GM04504 (cell line): ENCODE data around the gene PCBP3.
A peak's percentile ranks its signal among the peaks of the same experiment; 100 is the strongest.
"Not testable (repeated sequence)": the region's sequence is repeated elsewhere in the genome, so short reads cannot be mapped to it uniquely, and the experiment has no call there.

ENCODE experiments used
- DNase-seq: peaks from one replicate; pipeline ENCODE4 v3.0.0-alpha.2; 2012; ENCODE audit warnings: low read depth

PCBP3 gene

DNA sequence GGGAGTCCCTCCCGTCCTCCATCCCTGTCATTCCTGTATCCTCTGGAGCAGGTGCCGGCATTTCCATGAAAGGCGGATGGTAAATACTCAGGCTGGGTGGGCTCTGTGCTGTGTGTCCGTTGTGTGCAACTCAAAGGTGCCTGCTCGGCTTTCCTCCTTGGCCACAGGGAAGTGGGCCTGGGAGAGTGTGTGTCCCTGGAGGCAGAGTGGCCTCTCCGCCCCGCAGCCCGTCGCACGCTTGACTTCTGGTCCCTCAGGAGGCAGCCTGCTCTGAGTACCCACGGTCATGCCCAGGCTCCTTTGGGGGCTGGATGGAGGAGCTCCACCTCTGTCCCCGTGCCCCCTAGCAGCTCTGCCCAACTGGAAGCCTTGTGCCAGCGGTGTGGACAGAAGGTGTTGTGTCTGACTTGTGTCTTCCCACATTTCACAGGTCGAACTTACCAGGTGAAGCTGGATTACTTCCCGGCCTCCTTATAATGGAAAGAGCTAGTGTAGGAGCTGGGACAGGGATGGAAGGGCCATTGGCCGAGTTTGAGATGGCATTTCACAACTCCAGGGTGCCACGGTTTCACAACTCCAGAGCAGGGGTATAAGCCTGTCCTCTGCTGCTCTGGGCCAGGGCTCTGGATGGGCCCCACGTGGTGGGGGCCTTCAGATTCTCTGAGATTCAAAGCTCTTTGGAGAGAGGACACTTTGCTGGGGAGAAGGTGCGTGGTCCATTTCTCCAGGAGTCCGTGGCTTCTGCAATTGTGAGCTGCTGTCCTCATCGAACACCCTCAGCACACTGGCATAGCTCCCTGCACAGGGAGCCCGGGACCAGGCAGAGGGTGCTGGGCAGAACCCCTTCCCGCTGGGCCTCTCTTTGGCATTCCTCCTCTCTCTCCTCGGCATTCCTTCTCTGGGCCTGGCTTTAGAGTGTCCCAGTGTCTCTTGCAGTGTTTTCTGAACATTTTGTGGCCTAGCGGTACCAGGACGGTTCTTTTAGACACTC, 185.3 kb downstream of the PCBP3 start:
- no peak for DNase-seq

DNA sequence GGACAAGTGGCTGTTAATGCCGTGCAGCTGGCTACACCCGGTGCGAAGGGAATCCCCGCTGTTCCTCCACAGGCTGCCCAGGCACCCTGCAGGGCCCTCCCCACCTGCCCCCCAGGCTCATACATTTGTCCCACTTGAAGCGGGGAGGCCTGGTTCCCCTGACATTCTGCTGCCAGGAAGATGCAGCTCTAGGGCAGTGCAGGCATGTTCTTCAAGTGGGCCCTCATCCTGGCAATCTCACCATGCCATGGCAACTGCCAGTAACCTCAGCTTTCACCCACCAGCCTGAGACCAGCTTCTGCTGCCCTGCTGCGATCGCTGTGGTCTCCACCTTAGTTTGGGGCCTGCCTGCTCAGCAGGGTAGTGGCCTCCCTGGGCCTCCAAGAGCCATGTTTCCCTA, 186.1 kb downstream of the PCBP3 start:
- no peak for DNase-seq

DNA sequence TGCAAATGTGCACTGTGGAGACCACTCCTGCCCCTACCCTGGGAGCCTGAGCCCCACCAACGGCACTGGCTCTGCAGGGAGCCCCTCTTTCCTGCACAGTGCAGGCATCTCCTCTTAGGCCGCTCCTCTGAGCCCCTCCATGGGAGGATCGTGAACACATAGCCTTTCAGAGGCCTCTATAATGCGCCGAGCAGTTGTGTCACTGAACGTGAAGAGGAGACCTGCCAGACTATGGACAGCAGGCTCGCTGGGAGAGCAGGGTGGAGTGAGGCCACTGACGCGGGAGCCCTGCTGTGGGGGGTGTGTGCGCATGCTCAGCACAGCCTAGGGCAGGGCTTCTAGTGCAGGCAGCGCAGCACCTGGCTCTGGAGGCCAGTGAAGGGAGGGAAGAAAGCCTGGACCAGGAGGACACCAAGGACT, 186.7 kb downstream of the PCBP3 start:
- no peak for DNase-seq

DNA sequence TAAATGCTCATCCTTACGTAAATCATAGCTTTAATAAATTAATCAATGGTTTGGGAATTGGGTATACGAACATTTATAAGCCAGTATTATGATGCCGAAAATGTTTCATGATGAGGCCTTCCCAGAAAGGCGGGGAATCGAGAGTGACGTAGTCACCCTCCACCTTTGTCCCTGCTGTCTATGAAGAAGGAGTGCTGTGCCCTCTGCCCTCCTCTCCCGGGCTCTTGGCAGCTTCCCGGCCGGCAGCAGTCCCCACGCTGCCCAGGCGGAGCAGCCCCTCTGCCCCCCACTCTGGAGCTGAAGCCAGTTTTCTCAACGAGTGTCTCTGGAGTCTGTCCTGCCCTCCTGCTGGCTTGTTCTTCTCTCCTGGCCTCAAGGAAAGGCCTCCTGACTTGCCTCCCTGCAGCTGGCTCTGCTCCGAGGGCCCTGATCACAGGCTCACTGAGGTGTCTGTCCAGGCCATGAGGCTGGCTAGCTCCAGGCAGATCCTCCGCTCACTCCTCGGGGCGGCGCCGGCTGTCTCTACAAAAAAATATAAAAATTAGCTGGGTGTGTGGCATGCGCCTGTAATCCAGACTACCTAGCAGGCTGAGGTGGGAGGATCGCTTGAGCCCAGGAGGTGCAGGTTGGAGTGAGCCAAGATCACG, 187.3 kb downstream of the PCBP3 start:
- no peak for DNase-seq

DNA sequence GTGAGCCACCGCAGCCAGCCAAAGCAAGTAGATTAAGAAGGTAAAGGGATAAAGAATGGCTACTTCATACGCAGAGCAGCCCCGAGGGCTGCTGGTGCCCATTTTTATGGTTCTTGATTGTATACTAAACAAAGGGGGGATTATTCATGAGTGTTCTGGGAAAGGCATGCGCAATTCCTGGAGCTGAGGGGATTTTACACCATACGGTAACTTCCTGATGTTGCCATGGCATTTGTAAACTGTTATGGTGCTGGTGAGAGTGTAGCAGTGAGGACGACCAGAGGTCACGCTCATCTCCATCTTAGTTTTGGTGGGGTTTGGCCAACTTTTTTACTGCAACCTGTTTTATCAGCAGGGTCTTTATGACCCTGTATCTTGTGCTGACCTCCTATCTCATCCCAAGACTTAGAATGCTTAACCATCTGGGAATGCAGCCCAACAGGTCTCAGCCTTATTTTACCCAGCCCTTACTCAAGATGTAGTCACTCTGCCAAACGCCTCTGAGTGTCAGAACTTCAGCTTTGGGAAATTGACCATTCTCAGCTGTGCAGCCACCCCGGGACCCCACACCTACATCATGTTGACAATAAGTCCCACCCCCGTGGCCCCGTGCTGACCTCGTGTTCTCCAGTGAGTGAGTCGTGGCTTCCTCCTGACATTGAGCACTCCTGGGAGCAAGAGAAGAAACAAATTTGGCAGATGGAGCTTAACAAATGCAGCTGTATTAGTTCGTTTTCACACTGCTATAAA, 188.6 kb downstream of the PCBP3 start:
- DNase-seq, result peak; percentile 35

DNA sequence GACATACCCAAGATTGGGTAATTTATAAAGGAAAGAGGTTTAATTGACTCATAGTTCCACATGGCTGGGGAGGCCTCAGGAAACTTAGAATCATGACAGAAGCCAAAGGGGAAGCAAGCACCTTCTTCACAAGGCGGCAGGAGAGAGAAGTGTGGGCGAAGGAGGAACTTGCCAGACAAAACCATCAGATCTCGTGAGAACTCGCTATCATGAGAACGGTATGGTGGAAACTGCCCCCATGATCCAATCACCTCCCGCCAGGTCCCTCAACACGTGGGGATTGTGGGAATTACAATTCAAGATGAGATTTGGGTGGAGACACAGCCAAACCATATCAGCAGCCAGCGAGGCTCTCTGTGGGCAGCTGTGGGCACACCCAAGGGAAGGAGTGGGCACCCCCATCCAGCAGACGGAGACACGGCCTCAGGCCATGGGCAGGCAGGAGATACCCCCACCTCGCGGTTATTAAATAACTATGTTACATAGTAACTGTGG, 189.3 kb downstream of the PCBP3 start:
- not testable (repeated sequence) for DNase-seq

DNA sequence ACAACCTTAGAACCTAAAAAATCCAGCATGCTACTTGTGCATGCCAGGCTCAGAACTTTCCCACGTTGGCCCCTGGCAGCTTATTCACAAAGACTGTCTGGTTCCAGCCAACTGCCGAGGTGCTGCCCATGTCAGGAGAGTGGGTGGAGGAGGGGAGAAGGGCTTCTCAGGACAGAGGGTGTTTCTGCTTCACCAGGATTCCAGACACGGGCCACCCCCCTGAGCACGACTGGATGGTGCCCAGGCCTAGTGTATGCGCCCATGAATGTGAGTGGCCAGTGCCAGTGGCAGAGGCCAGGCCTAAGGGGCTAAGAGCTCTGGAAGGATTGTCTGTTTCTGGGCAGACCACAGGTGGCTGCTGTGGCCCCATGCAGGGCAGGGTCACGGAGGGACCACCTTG, 189.9 kb downstream of the PCBP3 start:
- no peak for DNase-seq

DNA sequence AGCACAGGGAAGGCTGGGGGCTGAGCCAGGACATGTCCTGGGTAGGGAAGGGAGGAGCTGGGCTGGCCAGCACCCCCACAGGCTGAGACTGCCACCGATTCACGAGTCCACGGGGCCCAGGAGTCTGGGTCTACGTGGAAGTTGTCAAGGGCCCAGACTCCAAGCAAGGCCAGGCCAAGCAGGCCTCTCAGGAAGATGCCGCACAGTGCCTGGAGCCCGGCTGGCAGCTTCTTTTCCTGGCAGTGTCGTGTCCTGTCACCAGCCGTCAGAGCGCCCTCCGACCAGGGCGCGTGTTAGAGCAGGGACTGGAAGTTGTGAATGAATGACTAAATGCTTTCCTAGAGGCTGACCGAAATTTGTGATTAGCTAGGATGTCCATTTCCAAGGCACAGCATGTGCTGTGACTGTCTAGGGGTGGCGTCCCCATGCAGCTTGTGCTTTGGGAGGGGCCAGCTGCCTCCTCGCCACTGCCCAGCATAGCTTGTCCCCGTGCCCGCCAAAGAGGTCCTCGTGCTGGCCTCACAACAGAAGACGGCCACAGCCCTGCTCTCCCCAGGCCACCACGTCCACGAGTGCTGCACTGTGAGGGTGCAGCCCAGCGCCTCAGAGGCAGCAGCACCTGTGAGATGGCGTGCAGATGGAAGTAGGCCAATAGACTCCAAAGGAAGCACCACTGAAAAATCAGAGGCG, 190.6 kb downstream of the PCBP3 start:
- DNase-seq, result no peak

DNA sequence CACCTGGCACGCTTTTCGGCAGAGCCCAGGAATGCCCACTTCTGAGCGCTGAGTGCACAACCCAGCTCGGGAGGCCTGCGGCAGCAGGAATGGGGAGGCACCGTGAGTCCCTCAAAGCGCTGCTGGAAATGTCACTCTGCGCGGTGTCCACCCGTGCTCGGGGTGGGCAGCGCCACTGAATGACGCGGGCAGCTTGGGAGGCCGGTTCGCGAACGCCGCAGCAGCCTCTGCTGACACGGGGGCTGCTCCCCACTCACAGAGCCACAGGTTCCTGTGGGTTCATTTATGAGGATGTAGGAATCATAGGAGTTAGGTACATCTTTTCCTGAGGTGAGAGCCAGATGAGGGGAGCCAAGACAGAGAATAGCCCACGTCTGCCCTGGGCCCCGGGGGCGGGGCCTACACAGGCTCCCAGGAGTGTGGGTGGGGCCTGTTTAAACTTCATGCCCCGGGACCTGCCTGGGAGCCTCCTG, 191.3 kb downstream of the PCBP3 start:
- DNase-seq, result no peak

DNA sequence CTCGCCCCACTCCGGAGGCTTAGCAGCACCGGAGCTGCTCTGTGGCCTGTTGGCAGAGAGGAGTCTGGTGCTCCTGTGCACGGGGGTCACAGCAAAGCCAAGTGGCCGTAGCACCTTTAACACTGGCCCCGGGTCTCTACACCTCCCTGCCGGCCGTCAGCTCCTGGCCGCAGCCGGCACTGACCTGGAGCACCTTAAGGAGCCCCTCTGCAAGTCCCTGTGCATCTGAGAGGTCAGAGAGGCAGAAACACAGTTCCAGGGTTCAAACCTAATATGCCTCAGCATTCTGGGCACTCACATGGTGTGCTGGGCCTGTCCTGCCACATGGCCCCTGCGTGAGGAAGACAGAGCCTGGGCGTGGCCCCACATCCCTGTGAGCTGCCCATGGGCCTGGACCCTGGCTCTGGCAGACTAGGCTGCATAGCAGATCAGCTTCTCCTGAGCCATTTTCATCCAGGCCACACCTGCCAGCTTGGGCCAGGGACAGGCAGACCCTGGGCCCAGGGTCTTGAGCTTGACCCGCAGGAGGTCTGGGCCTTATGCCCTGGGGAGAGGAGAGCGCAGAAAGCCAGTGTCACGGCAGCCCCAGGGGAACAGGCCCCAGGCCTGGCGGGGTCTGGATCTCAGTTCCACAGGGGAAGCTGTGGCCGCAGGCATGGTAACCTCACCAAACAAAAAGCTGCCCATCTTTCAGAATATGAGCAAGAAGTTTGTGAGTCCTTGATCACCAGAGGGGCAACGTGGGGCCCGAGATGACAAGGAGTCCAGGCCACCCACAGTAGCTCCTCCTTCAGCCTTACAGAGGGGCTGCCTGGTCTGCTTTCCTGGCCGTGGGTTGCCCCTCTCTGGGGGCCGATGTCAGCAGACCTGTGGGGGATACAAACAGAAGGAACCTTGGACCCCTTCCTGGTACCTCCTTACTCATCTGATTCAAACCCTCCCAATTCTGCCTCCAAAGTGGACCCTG, 192.1 kb downstream of the PCBP3 start:
- DNase-seq, result no peak

DNA sequence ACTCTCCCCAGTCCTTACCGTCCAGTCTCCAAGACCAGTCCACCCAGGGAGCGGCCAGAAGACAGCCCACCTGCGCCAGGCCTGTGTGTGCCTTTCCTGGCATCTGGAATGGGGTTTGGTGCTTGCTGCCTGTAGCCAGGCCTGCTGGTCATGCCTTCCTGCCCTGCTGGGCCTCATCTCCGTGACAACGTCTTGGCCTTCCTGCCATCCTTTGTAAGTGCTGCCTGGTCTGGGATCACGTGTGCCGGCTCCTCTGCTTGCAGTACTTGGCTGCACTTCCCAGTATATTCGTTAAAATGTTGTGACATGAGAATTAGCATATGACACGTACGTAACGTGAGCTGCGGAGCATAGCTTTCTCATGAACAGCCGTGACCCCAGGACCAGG, 192.7 kb downstream of the PCBP3 start:
- peak; percentile 61 for DNase-seq

DNA sequence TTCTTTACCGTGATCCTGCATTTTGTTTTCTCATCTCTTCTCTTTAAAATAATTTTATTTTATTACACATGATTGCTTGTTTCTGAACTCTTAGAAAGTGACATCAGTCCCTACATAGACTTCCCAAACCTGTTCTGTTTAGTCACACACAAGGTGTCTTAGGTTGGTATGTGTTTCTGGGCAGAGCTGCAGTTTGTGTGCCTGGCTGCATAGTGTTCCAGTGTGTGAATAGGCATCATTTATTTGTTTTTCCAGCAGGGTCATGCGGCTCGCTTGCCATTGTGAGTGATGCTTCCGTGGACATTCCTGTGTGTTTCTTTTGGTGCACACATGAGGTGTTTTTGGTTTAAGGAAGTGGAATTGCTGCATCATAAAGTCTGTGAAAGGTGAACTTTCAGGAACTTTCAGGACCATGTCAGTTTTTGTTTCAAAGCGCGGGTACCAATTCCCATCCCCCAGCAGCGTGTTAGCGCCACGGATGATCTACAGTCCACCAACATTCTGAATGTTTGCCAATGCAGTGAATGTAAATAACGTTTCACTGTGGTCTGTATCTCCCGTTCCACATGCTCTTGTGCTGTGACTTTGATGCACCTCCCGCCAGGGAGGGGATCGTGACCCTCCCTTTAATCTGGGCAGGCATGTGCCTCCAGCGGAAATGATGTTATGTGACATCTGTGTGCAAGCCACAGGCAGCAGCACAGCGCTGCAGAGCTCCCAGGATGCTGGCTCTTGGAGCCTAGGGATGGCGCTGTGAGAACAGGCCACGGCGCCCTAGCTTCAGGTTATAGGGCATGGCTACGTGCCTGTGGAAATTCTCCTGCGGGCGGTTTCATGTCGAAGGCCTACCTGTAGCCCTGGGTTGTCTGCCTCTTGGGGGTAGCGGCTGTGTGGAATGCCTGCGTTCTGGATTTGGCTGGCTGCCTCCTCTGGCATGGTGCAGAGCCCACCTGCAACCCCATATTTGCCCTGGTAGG, 193.5 kb downstream of the PCBP3 start:
- no peak for DNase-seq

DNA sequence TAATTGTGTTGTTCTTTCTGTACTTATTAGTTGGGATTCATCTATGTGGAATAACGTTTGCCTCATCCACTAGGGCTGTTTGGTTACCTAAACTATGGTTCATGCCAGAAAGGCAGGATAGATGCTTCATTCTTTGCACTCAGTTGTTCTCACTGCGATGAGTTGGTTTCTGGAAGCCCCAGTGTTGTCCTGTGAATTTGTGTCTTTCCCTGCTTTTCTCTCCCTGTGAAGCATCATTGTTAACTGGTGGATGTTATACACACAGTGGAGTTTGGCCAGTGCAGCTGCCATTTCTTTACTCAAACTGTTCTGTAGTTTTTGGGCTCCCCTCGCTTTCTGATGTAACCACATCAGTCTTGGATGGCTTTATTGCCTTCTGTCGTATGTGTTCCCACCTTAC, 194.4 kb downstream of the PCBP3 start:
- no peak for DNase-seq

DNA sequence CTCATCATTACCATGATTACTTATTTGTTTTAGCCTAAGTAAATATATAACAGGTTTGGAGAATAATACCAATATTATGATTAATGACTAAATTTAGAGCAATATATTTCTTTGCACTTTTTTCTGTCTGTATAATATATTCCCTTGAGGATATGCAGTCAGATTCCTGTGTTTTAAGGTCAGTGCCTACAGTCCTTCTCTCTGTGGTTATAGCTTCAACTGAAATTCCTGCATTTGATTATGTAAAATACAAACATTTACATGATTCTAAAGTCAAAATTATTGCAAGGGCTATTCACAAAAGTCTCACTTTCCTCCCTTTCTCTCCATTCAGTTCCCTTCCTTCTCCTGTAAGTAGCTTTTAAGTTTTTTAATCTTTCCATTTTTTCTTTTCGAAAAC, 195.1 kb downstream of the PCBP3 start:
- DNase-seq, result no peak

DNA sequence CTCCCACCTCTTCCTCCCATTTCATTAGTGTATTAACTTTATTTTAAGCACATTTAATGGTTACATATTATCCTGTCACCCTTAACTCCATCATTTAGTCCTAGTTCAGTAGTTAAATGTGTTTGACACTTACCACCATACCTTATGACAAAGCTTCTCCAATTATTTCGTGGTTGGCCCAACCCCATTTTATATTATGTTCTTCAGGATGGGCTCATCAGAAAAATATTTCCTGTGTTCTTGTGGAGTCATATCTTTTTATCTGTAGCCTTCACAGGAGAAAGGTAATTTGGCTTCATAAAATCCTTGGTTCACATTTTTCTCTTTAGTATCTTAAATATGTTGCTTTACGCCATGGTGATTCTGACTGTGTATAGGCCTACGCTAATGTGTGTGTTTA, 195.7 kb downstream of the PCBP3 start:
- DNase-seq, result no peak

DNA sequence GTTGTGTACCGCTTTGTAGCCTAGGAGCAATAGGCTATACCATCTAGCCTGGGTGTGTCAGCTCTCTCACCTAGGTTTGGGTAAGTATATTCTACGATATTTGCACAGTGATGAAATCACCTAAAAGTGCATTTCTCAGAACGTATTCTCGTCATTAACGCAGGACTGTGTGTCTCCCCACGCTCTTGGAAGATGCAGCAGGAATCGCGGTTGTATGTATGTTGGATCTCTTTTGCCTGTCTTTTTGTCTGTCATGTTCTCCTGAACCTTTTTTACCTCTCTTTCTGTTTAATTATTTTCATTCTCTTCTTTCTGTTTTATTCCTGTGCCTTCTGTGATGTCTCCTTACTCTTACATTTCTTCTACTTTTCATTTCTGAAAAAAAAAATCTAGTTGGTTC, 197.5 kb downstream of the PCBP3 start:
- DNase-seq, result no peak

DNA sequence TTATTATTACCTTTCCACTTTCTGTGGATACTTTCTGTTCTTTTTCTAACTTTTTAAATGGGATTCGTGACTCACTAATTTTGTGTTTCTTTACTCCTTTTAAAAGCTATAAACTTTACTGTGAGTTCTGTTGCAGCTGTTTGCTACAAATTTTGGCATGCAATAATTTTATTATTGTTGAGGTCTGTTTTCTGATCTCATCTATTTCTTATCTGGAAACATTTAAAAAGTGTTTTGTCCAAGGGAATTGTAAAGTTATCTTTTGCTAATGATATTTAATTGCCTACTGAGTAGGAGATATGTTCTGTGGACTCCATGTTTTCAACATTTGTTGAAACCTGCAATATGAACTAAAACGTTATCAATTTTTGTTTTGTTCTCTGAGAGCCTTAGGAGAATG, 199.9 kb downstream of the PCBP3 start:
- DNase-seq, result no peak

DNA sequence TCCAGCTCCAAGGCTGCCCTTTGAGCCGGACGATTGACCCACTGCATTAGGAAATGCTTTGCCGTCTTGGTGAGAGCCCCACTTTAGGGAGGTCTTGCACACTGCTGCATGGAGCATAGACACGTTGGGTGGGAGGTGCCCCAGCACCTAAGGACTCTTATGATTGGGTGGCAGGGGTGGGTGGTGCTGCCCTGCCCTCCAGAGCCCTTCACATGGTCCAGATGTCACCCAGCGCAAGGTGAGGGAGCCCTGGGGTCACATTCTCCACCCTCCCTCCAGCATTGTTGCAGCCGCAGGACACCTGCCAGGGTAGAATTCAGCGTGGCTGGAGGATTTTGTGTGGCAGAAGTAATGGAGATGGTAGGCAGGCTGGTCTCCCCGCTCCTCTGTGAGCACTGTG, 200.7 kb downstream of the PCBP3 start:
- DNase-seq, result no peak

DNA sequence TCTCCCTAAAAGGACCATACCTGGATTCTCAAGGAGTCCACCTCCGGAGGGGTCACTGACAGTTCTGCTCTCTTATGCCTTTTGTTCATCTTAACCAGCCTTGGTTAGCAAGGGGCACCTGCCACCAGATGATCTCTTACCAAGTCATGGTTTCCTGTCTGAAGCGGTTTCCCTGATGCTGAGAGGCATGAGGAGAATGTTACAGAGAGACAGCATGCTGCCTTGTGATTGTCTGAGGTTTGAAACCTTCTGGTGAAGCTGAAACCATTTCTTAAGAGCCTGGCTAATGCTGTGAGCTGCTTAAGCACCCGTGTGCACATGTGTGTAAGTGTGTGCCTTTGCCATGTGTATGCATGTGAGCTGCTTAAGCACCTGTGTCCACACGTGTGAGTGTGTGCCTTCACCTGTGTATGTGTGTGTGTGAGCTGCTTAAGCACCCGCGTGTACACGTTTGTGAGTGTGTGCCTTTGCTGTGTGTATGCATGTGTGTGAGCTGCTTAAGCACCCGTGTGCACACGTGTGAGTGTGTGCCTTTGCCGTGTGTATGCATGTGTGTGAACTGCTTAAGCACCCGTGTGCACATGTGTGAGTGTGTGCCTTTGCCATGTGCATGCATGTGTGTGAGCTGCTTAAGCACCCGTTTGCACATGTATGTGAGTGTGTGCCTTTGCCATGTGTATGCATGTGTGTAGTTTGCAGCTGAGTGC, 201.7 kb downstream of the PCBP3 start:
- no peak for DNase-seq
